ENCODE results near the gene AP3B1. TPM values are rescaled to one million over a fixed set of nuclear protein-coding genes. Genes with fewer than 3 reads are reported as not detected.

Gene AP3B1
- total and polyA plus RNA-seq, 2 donors (not counting 3 experiments of a cell fraction or from before 2014, with no cell fraction given), result 31.6 to 46.7 TPM

- Histone ChIP-seq H3K4me2 (ENCODE audit: insufficient read depth, low read length) (no peak overlapping the region), H3K9ac (replicated peaks; ENCODE audit: extremely low read depth, insufficient read depth, low read length) (no peak overlapping the region), H3K36me3 (ENCODE audit: control insufficient read depth in 2 of 2, extremely low read depth in 1 of 2, insufficient read depth in 2 of 2, low read length in 2 of 2) (no peaks in the 10 kb centered on the region), H3K9me1 (replicated peaks; ENCODE audit: control insufficient read depth, extremely low read depth, insufficient read depth, low read length) (no peaks in the 10 kb centered on the region), H3K27ac (ENCODE audit: insufficient read depth, low read depth, low read length) (no peak overlapping the region), H3K27me3 (ENCODE audit: control insufficient read depth in 2 of 2, insufficient read depth in 2 of 2, low read length in 2 of 2) (no peaks in the 10 kb centered on the region), H3K4me3 (replicated peaks in 1 of 3; ENCODE audit: insufficient read depth in 1 of 3, low read depth in 1 of 3, low read length in 3 of 3) (no peak overlapping the region), H3K79me2 (ENCODE audit: control insufficient read depth, insufficient read depth, low read length) (no peaks in the 10 kb centered on the region), H3K4me1 (ENCODE audit: control insufficient read depth, extremely low read depth, insufficient read depth, low read length) (no peaks in the 10 kb centered on the region), H2AFZ (ENCODE audit: low read depth, low read length) (no peak overlapping the region), H4K20me1 (replicated peaks; ENCODE audit: control insufficient read depth, extremely low read depth, insufficient read depth, low read length) (no peaks in the 10 kb centered on the region), H3K9me3 (replicated peaks; ENCODE audit: control insufficient read depth, insufficient read depth, low read length) (no peaks in the 10 kb centered on the region)
- DNase-seq (ENCODE audit: low read depth, low spot score), result no peak
- dilution Hi-C loops (cut with MboI; ENCODE audit: extremely low pct_ligation_motif_present, low sequenced_read_pairs) (no loop called here), intact Hi-C loops (cut with micrococcal nuclease) (no loop called here)
- FAIRE-seq, result no peak
- BruUV-seq (replicated peaks), result no TSS peak
- CTCF ChIA-PET, result interaction anchor here (2.0 kb wide), 1 partner anchor 439 kb away, joined by 4 read pairs; no protein-coding TSS in a partner anchor
- no peak for TF ChIP-seq CTCF (IDR thresholded peaks at IDR 0.05; ENCODE audit: extremely low read depth in 1 of 2, insufficient read depth in 1 of 2, low read depth in 1 of 2, low read length in 2 of 2)
- no peak for TF ChIP-seq EZH2 (IDR thresholded peaks at IDR 0.05; ENCODE audit: borderline replicate concordance, low read depth, low read length, severe bottlenecking)
- TF ChIP-seq GATA2 (IDR thresholded peaks at IDR 0.05; ENCODE audit: insufficient read depth, insufficient read length, low read depth, low read length), result no peak
- TF ChIP-seq POLR2AphosphoS5 (IDR thresholded peaks at IDR 0.05; ENCODE audit: insufficient read depth, low read depth, low read length), result no peak
- TF ChIP-seq MAX (IDR thresholded peaks at IDR 0.05; ENCODE audit: insufficient read depth, insufficient read length), result no peak
- no peak for TF ChIP-seq MYC (IDR thresholded peaks at IDR 0.05; ENCODE audit: low read depth, low read length)
- TF ChIP-seq POLR2A (IDR thresholded peaks at IDR 0.05; ENCODE audit: low read depth, low read length), result no peak
- TF ChIP-seq JUN (IDR thresholded peaks at IDR 0.05; ENCODE audit: borderline replicate concordance, insufficient read depth, insufficient read length, low read depth), result no peak
- TF ChIP-seq FOS (IDR thresholded peaks at IDR 0.05; ENCODE audit: borderline replicate concordance, insufficient read depth, low read length), result no peak
- POLR2A ChIA-PET, result interaction anchor here (0.6 kb wide), 1 partner anchor 8 kb away, joined by 3 read pairs; no protein-coding TSS in a partner anchor
Measured at GRCh38 chr5:77999399-77999798, 295.1 kb downstream of the AP3B1 start.

All from endothelial cell of umbilical vein (primary cell).